ENCODE data around the gene RAB15. TPM values are rescaled to one million over a fixed set of nuclear protein-coding genes. Genes with fewer than 3 reads are reported as not detected.
"Not testable (repeated sequence)": the region's sequence is repeated elsewhere in the genome, so short reads cannot be mapped to it uniquely, and the experiment has no call there.

Gene RAB15
- total RNA-seq, 6 experiments from 2014 or later = 6.5 to 13.8 (median 9.0) TPM

- Histone ChIP-seq H3K36me3 (no peaks in the 10 kb centered on the region), H3K9me3 (no peaks in the 10 kb centered on the region), H3K27me3 (no peaks in the 10 kb centered on the region), H3K27ac (peak within 1 kb of the TSS; percentile 94), H3K4me1 (peaks cover 0 to 27% (median 10%) of the 10 kb centered on the region in 4 donors), H3K4me3 (peak within 1 kb of the TSS; percentile 82 to 97 (median 96))
- peak; percentile 98 to 99 (median 99) for ATAC-seq
- intact Hi-C loops (cut with DNase I) = no loop called here
- TF ChIP-seq, protein P1, sequence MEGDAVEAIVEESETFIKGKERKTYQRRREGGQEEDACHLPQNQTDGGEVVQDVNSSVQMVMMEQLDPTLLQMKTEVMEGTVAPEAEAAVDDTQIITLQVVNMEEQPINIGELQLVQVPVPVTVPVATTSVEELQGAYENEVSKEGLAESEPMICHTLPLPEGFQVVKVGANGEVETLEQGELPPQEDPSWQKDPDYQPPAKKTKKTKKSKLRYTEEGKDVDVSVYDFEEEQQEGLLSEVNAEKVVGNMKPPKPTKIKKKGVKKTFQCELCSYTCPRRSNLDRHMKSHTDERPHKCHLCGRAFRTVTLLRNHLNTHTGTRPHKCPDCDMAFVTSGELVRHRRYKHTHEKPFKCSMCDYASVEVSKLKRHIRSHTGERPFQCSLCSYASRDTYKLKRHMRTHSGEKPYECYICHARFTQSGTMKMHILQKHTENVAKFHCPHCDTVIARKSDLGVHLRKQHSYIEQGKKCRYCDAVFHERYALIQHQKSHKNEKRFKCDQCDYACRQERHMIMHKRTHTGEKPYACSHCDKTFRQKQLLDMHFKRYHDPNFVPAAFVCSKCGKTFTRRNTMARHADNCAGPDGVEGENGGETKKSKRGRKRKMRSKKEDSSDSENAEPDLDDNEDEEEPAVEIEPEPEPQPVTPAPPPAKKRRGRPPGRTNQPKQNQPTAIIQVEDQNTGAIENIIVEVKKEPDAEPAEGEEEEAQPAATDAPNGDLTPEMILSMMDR (IDR thresholded peaks at IDR 0.05) = no peak
- peak; percentile 85 for TF ChIP-seq POLR2A (IDR thresholded peaks at IDR 0.05)
- DNase-seq = peak; percentile 97 to 99 (median 98)
- WGBS (ENCODE audit: insufficient coverage, low coverage, low lambda C conversion rate, missing lambda C conversion rate) = 1% methylated on average over 35 of the region's 49 CpGs
These were observed 57.7 kb downstream of the RAB15 start, which contains the start of gene CHURC1 for GRCh38 chr14:64914237-64915028. Gene CHURC1 (plus strand): TSS chr14:64914455. CDS start chr14:64914496, 41 bp downstream.

- ATAC-seq; H3K27me3 ChIP-seq; DNase-seq; H3K27ac ChIP-seq; H3K36me3 ChIP-seq; intact Hi-C loops (cut with DNase I); H3K9me3 ChIP-seq: not testable (repeated sequence)
- H3K4me3 ChIP-seq = peak overlapping the region in 1 of 3 donors; percentile 82
- H3K4me1 ChIP-seq = peaks cover 0 to 18% (median 8%) of the 10 kb centered on the region in 4 donors
- 36% methylated on average over 5 of the region's 5 CpGs for WGBS (ENCODE audit: insufficient coverage, low coverage, low lambda C conversion rate, missing lambda C conversion rate)
These were observed 58.7 kb downstream of the RAB15 start for GRCh38 chr14:64913477-64913876.

DNA sequence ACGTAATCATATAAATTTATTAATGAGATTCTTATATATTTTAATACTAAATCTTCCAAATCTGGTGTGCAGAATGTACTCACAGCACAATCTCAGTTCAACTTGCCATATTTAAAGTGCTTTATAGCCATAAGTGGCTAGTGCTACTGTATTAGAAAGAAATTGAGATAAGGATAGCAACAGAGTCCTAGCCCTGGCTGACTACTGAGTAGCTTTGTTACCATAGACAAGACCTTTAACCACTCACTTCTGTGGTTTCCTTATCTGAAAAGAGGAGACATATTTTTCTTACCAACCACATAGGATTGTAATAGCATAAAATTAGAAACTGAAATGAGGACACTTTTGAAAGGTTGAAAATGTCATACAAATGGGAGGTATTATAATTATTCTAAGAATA lies 59.9 kb downstream of the RAB15 start:
- peaks cover 0 to 12% (median 6%) of the 10 kb centered on the region in 4 donors for H3K4me1 ChIP-seq
- H3K4me3 ChIP-seq = no peak overlapping the region
- WGBS (ENCODE audit: insufficient coverage, low coverage, low lambda C conversion rate, missing lambda C conversion rate) = 0% methylated on average over 1 of the region's 1 CpG
- no peak overlapping the region for H3K27ac ChIP-seq
- H3K27me3 ChIP-seq = no peaks in the 10 kb centered on the region
- no peaks in the 10 kb centered on the region for H3K9me3 ChIP-seq
- ATAC-seq (no peak), DNase-seq (no peak)
- no peak for TF ChIP-seq POLR2A (IDR thresholded peaks at IDR 0.05)
- intact Hi-C loops (cut with DNase I) = no loop called here
- H3K36me3 ChIP-seq = no peaks in the 10 kb centered on the region

DNA sequence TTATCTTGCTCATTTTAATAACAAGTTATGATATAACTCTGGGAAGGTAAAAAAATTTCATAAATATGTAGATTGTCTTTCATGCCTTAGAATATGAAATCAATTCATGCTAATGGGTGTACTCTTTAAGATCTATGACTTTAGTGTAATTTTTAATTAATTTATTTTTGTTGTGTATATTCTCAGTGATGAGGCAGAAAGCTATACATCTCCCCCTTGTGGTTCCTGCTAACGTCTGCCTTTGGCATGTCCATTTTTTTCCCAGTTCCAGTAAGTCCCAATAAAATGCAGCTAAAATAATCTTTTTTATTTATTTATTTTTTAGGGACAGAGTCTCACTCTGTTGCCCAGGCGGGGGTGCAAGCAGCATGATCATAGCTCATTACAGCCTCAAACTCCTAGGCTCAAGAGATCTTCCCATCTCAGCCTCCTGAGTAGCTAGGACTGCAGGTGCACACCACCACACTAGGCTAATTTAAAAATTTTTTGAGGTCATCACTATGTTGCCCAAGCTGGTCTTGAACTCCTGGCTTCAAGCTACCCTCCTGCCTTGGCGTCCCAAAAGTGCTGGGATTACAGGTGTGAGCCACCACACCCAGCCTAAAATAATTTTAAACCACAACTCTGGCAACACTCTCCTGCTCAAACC lies 61.2 kb downstream of the RAB15 start:
- Histone ChIP-seq H3K27me3 (no peaks in the 10 kb centered on the region), H3K4me1 (peaks cover 0 to 11% (median 5%) of the 10 kb centered on the region in 4 donors), H3K4me3 (no peak overlapping the region), H3K9me3 (no peaks in the 10 kb centered on the region), H3K27ac (no peak overlapping the region), H3K36me3 (no peaks in the 10 kb centered on the region)
- ATAC-seq = no peak
- 33% methylated on average over 3 of the region's 3 CpGs for WGBS (ENCODE audit: insufficient coverage, low coverage, low lambda C conversion rate, missing lambda C conversion rate)
- intact Hi-C loops (cut with DNase I) = no loop called here
- TF ChIP-seq, protein P1 (IDR thresholded peaks at IDR 0.05) = peak in 3 of 4 donors; percentile 43 to 46 (median 45)
- no peak for TF ChIP-seq POLR2A (IDR thresholded peaks at IDR 0.05)
- DNase-seq = no peak

DNA sequence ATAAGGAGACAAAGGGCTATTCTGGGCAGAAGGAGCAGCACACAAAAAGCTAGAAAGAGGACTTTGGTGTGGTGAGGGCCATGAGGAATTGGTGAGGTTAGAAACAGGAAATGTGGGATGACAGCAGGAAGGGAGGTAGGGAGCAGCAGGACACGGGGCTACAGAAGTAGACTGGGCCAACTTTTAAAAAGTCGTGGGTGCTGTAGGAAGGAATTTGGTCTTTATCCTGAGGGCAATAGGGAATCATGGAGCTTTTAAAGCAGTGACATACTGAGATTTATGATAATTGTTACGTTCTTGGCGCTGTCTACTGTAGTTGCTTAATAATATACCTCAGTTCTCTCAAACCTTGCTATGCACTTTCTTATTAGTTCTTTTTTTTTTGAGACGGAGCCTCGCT lies 66.1 kb downstream of the RAB15 start:
- Histone ChIP-seq H3K4me1 (peaks cover 0 to 8% (median 0%) of the 10 kb centered on the region in 4 donors), H3K27ac (no peak overlapping the region), H3K27me3 (no peaks in the 10 kb centered on the region), H3K9me3 (no peaks in the 10 kb centered on the region), H3K36me3 (no peaks in the 10 kb centered on the region), H3K4me3 (no peak overlapping the region)
- intact Hi-C loops (cut with DNase I) = no loop called here
- ATAC-seq = no peak
- 74% methylated on average over 6 of the region's 6 CpGs for WGBS (ENCODE audit: insufficient coverage, low coverage, low lambda C conversion rate, missing lambda C conversion rate)
- TF ChIP-seq, protein P1 (IDR thresholded peaks at IDR 0.05) = no peak
- no peak for TF ChIP-seq POLR2A (IDR thresholded peaks at IDR 0.05)
- no peak for DNase-seq
